WTC11 (cell line): ENCODE measurements around the gene CCDC80.

Experiments used
- CREB1 ChIP-seq: sonication (generic); formaldehyde crosslinking; IDR thresholded peaks from 2 replicates; pipeline ENCODE4 v1.8.0; 2023; ENCODE audit warnings: mild to moderate bottlenecking, missing genetic modification reagents
- FOXJ3 ChIP-seq: sonication (generic); formaldehyde crosslinking; IDR thresholded peaks from 2 replicates; pipeline ENCODE4 v1.9.0; 2021; ENCODE audit warnings: missing genetic modification reagents, mild to moderate bottlenecking, borderline replicate concordance
- JUN ChIP-seq: sonication (generic); formaldehyde crosslinking; IDR thresholded peaks from 2 replicates; pipeline ENCODE4 v1.8.0; 2023; ENCODE audit warnings: mild to moderate bottlenecking, missing genetic modification reagents
- TCF7 ChIP-seq: sonication (generic); formaldehyde crosslinking; IDR thresholded peaks from 2 replicates; pipeline ENCODE4 v1.8.0; 2022; ENCODE audit warnings: mild to moderate bottlenecking, low read depth, missing genetic modification reagents, moderate library complexity
- ZNF138 ChIP-seq: sonication (generic); formaldehyde crosslinking; conservative IDR thresholded peaks from 2 replicates; pipeline ENCODE4 v1.8.1; 2022; ENCODE audit warnings: mild to moderate bottlenecking, moderate library complexity, missing genetic modification reagents
- ZNF423 ChIP-seq: fragments of 250-450 bp; sonication (Bioruptor Pico); IDR thresholded peaks from 2 replicates; pipeline ENCODE4 v2.1.2; 2022; ENCODE audit warnings: mild to moderate bottlenecking, moderate library complexity
- TF ChIP-seq, protein P1 (sequence below): fragments of 200-600 bp; IDR thresholded peaks from 2 replicates; pipeline ENCODE4 v1.8.0; 2022; ENCODE audit warnings: antibody characterized with exemption
- TF ChIP-seq, protein P2 (sequence below): sonication (generic); formaldehyde crosslinking; IDR thresholded peaks from 2 replicates; pipeline ENCODE4 v1.8.0; 2022; ENCODE audit warnings: mild to moderate bottlenecking, missing genetic modification reagents

DNA sequence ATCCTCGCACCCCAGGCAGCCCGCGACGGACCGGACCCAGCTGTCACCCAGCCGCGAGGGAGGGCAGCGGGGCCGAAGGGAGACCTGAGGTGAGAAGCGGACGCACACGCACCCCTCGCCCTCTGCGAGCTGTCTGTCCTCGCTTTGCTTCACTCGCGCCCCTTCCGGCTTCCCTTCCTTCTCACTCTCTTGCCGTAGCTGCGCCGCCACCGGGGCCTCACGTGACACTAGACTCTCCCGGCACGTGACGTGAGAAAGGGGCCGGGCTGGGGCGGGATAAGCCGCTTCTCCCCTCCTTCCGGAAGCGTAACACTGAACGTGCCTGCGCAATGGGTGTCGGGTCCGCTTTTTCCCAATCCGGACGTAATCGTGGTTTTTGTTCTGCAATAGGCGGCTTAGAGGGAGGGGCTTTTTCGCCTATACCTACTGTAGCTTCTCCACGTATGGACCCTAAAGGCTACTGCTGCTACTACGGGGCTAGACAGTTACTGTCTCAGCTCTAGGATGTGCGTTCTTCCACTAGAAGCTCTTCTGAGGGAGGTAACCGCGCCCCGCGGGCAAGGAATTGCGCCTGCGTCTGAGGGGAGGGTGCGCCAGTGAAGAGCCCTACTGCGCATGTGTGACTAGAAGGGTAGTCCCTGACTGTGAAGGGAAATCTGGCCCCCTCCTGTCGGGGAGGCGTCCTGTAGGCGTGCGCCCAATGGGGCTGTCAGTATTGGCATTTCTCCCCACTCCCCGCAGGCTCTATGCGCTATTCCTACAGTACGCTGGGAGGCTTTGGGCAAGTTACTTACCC lies 79.0 kb downstream of the CCDC80 start, which contains the start of the genes ATG3 and SLC35A5:
- TF ChIP-seq, protein P1, sequence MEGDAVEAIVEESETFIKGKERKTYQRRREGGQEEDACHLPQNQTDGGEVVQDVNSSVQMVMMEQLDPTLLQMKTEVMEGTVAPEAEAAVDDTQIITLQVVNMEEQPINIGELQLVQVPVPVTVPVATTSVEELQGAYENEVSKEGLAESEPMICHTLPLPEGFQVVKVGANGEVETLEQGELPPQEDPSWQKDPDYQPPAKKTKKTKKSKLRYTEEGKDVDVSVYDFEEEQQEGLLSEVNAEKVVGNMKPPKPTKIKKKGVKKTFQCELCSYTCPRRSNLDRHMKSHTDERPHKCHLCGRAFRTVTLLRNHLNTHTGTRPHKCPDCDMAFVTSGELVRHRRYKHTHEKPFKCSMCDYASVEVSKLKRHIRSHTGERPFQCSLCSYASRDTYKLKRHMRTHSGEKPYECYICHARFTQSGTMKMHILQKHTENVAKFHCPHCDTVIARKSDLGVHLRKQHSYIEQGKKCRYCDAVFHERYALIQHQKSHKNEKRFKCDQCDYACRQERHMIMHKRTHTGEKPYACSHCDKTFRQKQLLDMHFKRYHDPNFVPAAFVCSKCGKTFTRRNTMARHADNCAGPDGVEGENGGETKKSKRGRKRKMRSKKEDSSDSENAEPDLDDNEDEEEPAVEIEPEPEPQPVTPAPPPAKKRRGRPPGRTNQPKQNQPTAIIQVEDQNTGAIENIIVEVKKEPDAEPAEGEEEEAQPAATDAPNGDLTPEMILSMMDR, result no peak
- TF ChIP-seq ZNF138 (CRISPR knock-in tag) (peak; percentile 61; the same call in 1 of the 2 replicates), JUN (CRISPR knock-in tag) (no peak), ZNF423 (CRISPR knock-in tag) (no peak; the same call in 1 of the 2 replicates), TCF7 (CRISPR knock-in tag) (no peak), CREB1 (CRISPR knock-in tag) (peak; percentile 71; the same call in 1 of the 2 replicates), FOXJ3 (no peak)
- TF ChIP-seq, protein P2, sequence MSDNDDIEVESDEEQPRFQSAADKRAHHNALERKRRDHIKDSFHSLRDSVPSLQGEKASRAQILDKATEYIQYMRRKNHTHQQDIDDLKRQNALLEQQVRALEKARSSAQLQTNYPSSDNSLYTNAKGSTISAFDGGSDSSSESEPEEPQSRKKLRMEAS (CRISPR knock-in tag), result peak; percentile 93
